ENCODE results near the gene MMP14. TPM values are rescaled to one million over a fixed set of nuclear protein-coding genes. Genes with fewer than 3 reads are reported as not detected.

MMP14 gene
- total and polyA plus RNA-seq, 2 of the 13 experiments (the other 11 are each of a cell fraction or from before 2014, with no cell fraction given), result 5.2 to 9.8 TPM

- TF ChIP-seq KDM2A (CRISPR knock-in tag; IDR thresholded peaks at IDR 0.05; ENCODE audit: borderline replicate concordance, low read depth) (peak; percentile 82), ZNF343 (CRISPR knock-in tag; IDR thresholded peaks at IDR 0.05) (0 out of 2 replicates have a peak, but pooled peaks have one; percentile 35), HNF4G (IDR thresholded peaks at IDR 0.05; ENCODE audit: borderline replicate concordance, low read depth, low read length) (no peak), HNF4G (CRISPR knock-in tag; IDR thresholded peaks at IDR 0.05; ENCODE audit: borderline replicate concordance, low read depth) (no peak), ZNF710 (CRISPR knock-in tag; IDR thresholded peaks at IDR 0.05; ENCODE audit: borderline replicate concordance) (peak; percentile 74; the same call in 1 of the 2 replicates), ARID2 (CRISPR knock-in tag; IDR thresholded peaks at IDR 0.05; ENCODE audit: borderline replicate concordance) (no peak; the same call in 1 of the 2 replicates), PHB2 (IDR thresholded peaks at IDR 0.05; ENCODE audit: partially characterized antibody) (no peak), ZNF296 (CRISPR knock-in tag; conservative IDR thresholded peaks at IDR 0.05) (peak; percentile 9; the same call in 1 of the 2 replicates), ZNF44 (CRISPR knock-in tag; IDR thresholded peaks at IDR 0.05) (peak; percentile 88), ZNF180 (CRISPR knock-in tag; IDR thresholded peaks at IDR 0.05; ENCODE audit: borderline replicate concordance, low read depth) (no peak), MTA1 (CRISPR knock-in tag; IDR thresholded peaks at IDR 0.05; ENCODE audit: borderline replicate concordance) (peak; percentile 88; the same call in 1 of the 2 replicates), MTF2 (CRISPR knock-in tag; IDR thresholded peaks at IDR 0.05; ENCODE audit: borderline replicate concordance) (peak; percentile 85; the same call in 1 of the 2 replicates), HNRNPK (IDR thresholded peaks at IDR 0.05; ENCODE audit: low read depth, low read length, poor library complexity, severe bottlenecking) (peak; percentile 53), ZNF772 (CRISPR knock-in tag; IDR thresholded peaks at IDR 0.05) (peak; percentile 70; the same call in 1 of the 2 replicates), CSRNP1 (CRISPR knock-in tag; IDR thresholded peaks at IDR 0.05) (no peak), ZNF510 (CRISPR knock-in tag; IDR thresholded peaks at IDR 0.05; ENCODE audit: low read depth) (peak; percentile 78; the same call in 1 of the 2 replicates), PAXIP1 (CRISPR knock-in tag; conservative IDR thresholded peaks at IDR 0.05) (peak; percentile 28), ATF5 (CRISPR knock-in tag; IDR thresholded peaks at IDR 0.05; ENCODE audit: low read depth) (peak; percentile 84; the same call in 1 of the 2 replicates), CEBPG (CRISPR knock-in tag; IDR thresholded peaks at IDR 0.05) (peak; percentile 32; the same call in 1 of the 2 replicates)
- TF ChIP-seq, protein P1, sequence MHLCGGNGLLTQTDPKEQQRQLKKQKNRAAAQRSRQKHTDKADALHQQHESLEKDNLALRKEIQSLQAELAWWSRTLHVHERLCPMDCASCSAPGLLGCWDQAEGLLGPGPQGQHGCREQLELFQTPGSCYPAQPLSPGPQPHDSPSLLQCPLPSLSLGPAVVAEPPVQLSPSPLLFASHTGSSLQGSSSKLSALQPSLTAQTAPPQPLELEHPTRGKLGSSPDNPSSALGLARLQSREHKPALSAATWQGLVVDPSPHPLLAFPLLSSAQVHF (CRISPR knock-in tag; IDR thresholded peaks at IDR 0.05), result peak; percentile 70; the same call in 1 of the 2 replicates
Measured at GRCh38 chr14:22837114-22837749, 847 bp downstream of the MMP14 start (continued).
